Chondrocyte (in vitro differentiated cells): ENCODE results near the gene FGD3. TPM values are rescaled to one million over a fixed set of nuclear protein-coding genes. Genes with fewer than 3 reads are reported as not detected.

ENCODE experiments used
- DNase-seq: peaks from one replicate; pipeline ENCODE4 v3.0.0; 2021; ENCODE audit warnings: mixed read lengths, low spot score
- H3K27ac Mint-ChIP-seq: one replicate; pipeline ENCODE4 v1.8.0; 2021; ENCODE audit warnings: mild to moderate bottlenecking, moderate library complexity, mixed read lengths; ENCODE audit not compliant: unreplicated experiment
- H3K27me3 Mint-ChIP-seq: 2 replicates; pipeline ENCODE4 v1.8.0; 2021; ENCODE audit warnings: low read depth, mixed read lengths
- H3K36me3 Mint-ChIP-seq: 2 replicates; pipeline ENCODE4 v1.8.0; 2021; ENCODE audit warnings: low read depth, mixed read lengths
- H3K4me1 Mint-ChIP-seq: 2 replicates; pipeline ENCODE4 v1.8.0; 2021; ENCODE audit warnings: low read depth, mild to moderate bottlenecking, mixed read lengths
- H3K4me3 Mint-ChIP-seq: one replicate; pipeline ENCODE4 v1.8.0; 2021; ENCODE audit warnings: mild to moderate bottlenecking, moderate library complexity, mixed read lengths; ENCODE audit not compliant: unreplicated experiment
- H3K9me3 Mint-ChIP-seq: 2 replicates; pipeline ENCODE4 v1.8.0; 2021; ENCODE audit warnings: low read depth, mixed read lengths
- CTCF ChIP-seq: fragments of 200-600 bp; sonication (generic); IDR thresholded peaks from 2 replicates; pipeline ENCODE4 v1.5.0; 2021; ENCODE audit warnings: antibody characterized with exemption, mild to moderate bottlenecking, moderate library complexity
- total RNA-seq: library from RNA; stranded (reverse); gene quantifications from 3 replicates; pipeline ENCODE4 v1.2.1, GENCODE V29; 2021

The FGD3 gene
- total RNA-seq, 1 donor from 2014 or later = not detected

GRCh38 chr9:92970467-92970923 lies 23.2 kb downstream of the FGD3 start:
- H3K9me3 Mint-ChIP-seq = no peaks in the 10 kb centered on the region
- no peak for TF ChIP-seq CTCF
- no peak overlapping the region for H3K4me3 Mint-ChIP-seq
- H3K36me3 Mint-ChIP-seq = peaks cover 2% of the 10 kb centered on the region
- no peak for DNase-seq
- no peaks in the 10 kb centered on the region for H3K4me1 Mint-ChIP-seq
- peaks cover 24% of the 10 kb centered on the region for H3K27me3 Mint-ChIP-seq
- H3K27ac Mint-ChIP-seq = no peak overlapping the region

GRCh38 chr9:92971121-92971520 lies 23.8 kb downstream of the FGD3 start:
- Mint-ChIP-seq H3K9me3 (no peaks in the 10 kb centered on the region), H3K4me1 (no peaks in the 10 kb centered on the region), H3K4me3 (no peak overlapping the region), H3K27me3 (peaks cover 24% of the 10 kb centered on the region), H3K36me3 (peaks cover 2% of the 10 kb centered on the region), H3K27ac (no peak overlapping the region)
- DNase-seq = no peak
- TF ChIP-seq CTCF = no peak

- Mint-ChIP-seq H3K4me1 (no peaks in the 10 kb centered on the region), H3K27ac (no peak overlapping the region)
- DNase-seq = no peak
Observed at GRCh38 chr9:92971776-92972175, 24.5 kb downstream of the FGD3 start.

GRCh38 chr9:92973700-92974099 lies 26.4 kb downstream of the FGD3 start:
- no peak overlapping the region for H3K27ac Mint-ChIP-seq
- H3K36me3 Mint-ChIP-seq = peaks cover 2% of the 10 kb centered on the region
- H3K27me3 Mint-ChIP-seq = peaks cover 20% of the 10 kb centered on the region
- H3K4me1 Mint-ChIP-seq = no peaks in the 10 kb centered on the region
- no peak for DNase-seq
- TF ChIP-seq CTCF = no peak
- H3K4me3 Mint-ChIP-seq = no peak overlapping the region
- H3K9me3 Mint-ChIP-seq = no peaks in the 10 kb centered on the region

More at GRCh38 chr9:92971776-92972175, 24.5 kb downstream of the FGD3 start:
- no peaks in the 10 kb centered on the region for H3K9me3 Mint-ChIP-seq
- peaks cover 24% of the 10 kb centered on the region for H3K27me3 Mint-ChIP-seq
- no peak overlapping the region for H3K4me3 Mint-ChIP-seq
- TF ChIP-seq CTCF = no peak
- peaks cover 2% of the 10 kb centered on the region for H3K36me3 Mint-ChIP-seq

- Mint-ChIP-seq H3K4me3 (no peak overlapping the region), H3K4me1 (no peaks in the 10 kb centered on the region), H3K9me3 (no peaks in the 10 kb centered on the region), H3K27me3 (peaks cover 20% of the 10 kb centered on the region), H3K27ac (no peak overlapping the region), H3K36me3 (peaks cover 2% of the 10 kb centered on the region)
- DNase-seq = no peak
- TF ChIP-seq CTCF = no peak
Observed at GRCh38 chr9:92974161-92974661, 26.9 kb downstream of the FGD3 start.
